ENCODE data around the gene CNKSR2. TPM values are rescaled to one million over a fixed set of nuclear protein-coding genes. Genes with fewer than 3 reads are reported as not detected.

CNKSR2 gene
- total and polyA plus RNA-seq, 4 donors: 14.1 to 37.0 (median 15.1) TPM

DNA sequence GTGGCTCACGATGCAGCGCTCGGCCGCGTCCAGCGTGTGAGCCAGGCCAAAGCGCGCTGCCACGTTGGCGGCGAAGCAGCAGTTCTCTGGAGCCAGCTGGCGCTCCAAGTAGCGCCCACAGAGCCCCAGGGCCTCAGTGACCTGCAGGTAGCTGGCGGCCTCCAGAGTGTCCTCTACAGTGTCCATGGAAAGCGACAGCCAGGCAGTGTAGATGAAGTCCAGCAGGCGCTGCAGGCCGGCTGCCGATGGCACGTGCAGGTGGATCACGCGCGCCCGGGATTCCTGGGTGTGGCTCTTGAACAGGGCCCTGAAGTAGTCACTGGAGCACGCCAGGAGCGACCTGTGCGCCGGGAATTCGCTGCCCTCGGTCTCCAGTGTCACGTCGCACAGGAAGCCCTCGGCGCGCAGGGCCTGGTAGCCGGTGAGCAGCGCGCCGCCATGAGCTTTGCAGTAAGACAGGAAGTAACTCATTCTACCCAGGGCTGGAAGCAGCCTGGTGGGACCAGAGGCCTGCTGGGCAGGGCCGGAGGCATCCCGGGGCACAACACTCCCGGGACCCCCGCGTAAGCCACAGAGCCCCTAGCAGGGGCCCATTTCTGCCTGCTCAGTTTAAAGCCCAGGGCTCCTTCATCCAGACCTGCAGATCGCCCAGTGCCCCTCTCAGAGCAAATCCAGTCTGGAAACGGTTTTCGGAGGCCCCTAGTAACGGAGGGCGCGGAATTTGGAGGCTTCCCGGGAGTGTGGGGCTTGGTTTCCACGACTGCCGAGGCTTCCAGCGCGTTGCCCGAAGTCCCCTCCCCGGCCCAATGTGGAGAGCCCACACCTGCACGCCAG, 283.3 kb downstream of the CNKSR2 start:
- Histone ChIP-seq H3K4me3 (ENCODE audit: low read depth, low read length) (no peak overlapping the region), H3K27me3 (ENCODE audit: control insufficient read depth, insufficient read depth, low read length) (peaks cover 20% of the 10 kb centered on the region), H3K9me3 (ENCODE audit: control insufficient read depth, insufficient read depth, low read length) (no peaks in the 10 kb centered on the region), H3K36me3 (ENCODE audit: control insufficient read depth, insufficient read depth, low read length) (peaks cover 19% of the 10 kb centered on the region), H3K4me1 (ENCODE audit: control insufficient read depth, insufficient read depth, low read length) (peaks cover 18% of the 10 kb centered on the region), H3K27ac (ENCODE audit: low read depth, low read length) (no peak overlapping the region)
- 63% methylated on average over 57 of the region's 57 CpGs for WGBS (ENCODE audit: insufficient coverage)
- DNase-seq (ENCODE audit: low read depth in 4 of 6, low spot score in 6 of 6): no peak

DNA sequence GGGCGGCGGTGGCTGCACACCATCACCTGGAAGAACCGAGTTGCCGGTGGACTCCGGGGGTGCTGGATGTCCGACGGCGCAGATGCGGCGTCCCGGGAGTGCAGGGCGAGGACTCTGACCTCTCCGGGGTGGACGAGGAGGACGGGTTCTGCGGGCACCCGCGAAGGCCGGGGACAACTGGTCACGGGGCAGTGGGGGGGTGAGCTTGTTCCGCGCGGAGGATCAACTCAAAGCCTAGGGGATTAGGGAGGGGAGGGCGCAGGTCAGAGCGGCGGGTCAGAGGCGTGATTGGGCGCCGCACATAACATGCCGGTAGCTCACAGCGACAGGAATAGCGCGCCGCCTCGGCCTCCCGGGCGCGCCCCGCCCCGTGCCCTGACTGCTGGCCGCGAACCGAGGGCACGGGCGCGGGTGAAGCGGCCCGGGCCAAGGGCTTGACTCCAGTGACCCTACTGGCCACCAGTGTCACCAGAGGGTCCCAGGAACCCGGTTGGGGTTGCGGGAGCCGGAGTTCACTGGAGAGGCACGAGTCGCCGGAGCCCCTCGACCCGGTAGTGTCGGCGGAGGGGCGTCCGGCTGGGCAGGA, 284.0 kb downstream of the CNKSR2 start, which contains the start of gene KLHL34:
Gene KLHL34, minus strand, starts transcription at position 179 of the 586 bp plus-strand sequence. CDS start 542 bp downstream, outside the sequence.
- Histone ChIP-seq H3K27ac (ENCODE audit: low read depth, low read length) (no peak within 1 kb of the TSS), H3K4me1 (ENCODE audit: control insufficient read depth, insufficient read depth, low read length) (peaks cover 18% of the 10 kb centered on the region), H3K27me3 (ENCODE audit: control insufficient read depth, insufficient read depth, low read length) (peaks cover 20% of the 10 kb centered on the region), H3K36me3 (ENCODE audit: control insufficient read depth, insufficient read depth, low read length) (peaks cover 19% of the 10 kb centered on the region), H3K9me3 (ENCODE audit: control insufficient read depth, insufficient read depth, low read length) (no peaks in the 10 kb centered on the region), H3K4me3 (ENCODE audit: low read depth, low read length) (peak within 1 kb of the TSS; percentile 9)
- DNase-seq (ENCODE audit: low read depth in 4 of 6, low spot score in 6 of 6): no peak
- 26% methylated on average over 60 of the region's 60 CpGs for WGBS (ENCODE audit: insufficient coverage)

- Histone ChIP-seq H3K9me3 (ENCODE audit: control insufficient read depth, insufficient read depth, low read length) (no peaks in the 10 kb centered on the region), H3K27me3 (ENCODE audit: control insufficient read depth, insufficient read depth, low read length) (peaks cover 20% of the 10 kb centered on the region), H3K27ac (ENCODE audit: low read depth, low read length) (no peak overlapping the region), H3K4me1 (ENCODE audit: control insufficient read depth, insufficient read depth, low read length) (peaks cover 18% of the 10 kb centered on the region), H3K4me3 (ENCODE audit: low read depth, low read length) (peak overlapping the region; percentile 9), H3K36me3 (ENCODE audit: control insufficient read depth, insufficient read depth, low read length) (peaks cover 19% of the 10 kb centered on the region)
- DNase-seq (ENCODE audit: low read depth in 4 of 6, low spot score in 6 of 6): peak in 2 of 6 donors; percentile 8 to 14
- 30% methylated on average over 23 of the region's 23 CpGs for WGBS (ENCODE audit: insufficient coverage)
These were observed 284.5 kb downstream of the CNKSR2 start for GRCh38 chrX:21658746-21659145.

DNA sequence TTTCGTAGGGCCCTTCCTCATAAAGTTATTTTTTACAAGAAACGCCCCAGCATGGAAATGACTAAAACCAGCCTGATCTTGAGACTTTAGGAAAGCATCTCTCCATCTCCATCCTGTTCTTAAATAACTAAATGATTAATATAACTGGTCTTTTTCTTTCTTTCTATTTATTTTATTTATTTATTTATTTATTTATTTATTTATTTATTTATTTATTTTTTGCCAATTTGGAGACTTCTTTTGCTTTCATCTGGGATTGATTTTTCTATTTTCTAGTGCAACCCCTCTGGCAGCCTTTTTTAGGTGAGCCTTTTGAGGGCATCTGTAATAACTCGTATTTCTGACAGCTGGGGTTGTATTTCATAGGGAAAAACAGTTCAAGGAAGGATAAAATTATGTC, 285.1 kb downstream of the CNKSR2 start:
- no CpG with 5 or more reads among the region's 3 CpGs for WGBS (ENCODE audit: insufficient coverage)

GRCh38 chrX:21660156-21660555, 285.9 kb downstream of the CNKSR2 start:
- peaks cover 20% of the 10 kb centered on the region for H3K27me3 ChIP-seq (ENCODE audit: control insufficient read depth, insufficient read depth, low read length)
- H3K4me1 ChIP-seq (ENCODE audit: control insufficient read depth, insufficient read depth, low read length): peaks cover 18% of the 10 kb centered on the region
- no peak overlapping the region for H3K4me3 ChIP-seq (ENCODE audit: low read depth, low read length)
- H3K36me3 ChIP-seq (ENCODE audit: control insufficient read depth, insufficient read depth, low read length): peaks cover 19% of the 10 kb centered on the region
- no peak overlapping the region for H3K27ac ChIP-seq (ENCODE audit: low read depth, low read length)
- no peak for DNase-seq (ENCODE audit: low read depth in 4 of 6, low spot score in 6 of 6)
- no peaks in the 10 kb centered on the region for H3K9me3 ChIP-seq (ENCODE audit: control insufficient read depth, insufficient read depth, low read length)
- WGBS (ENCODE audit: insufficient coverage): no CpG with 5 or more reads among the region's 2 CpGs

More for the DNA sequence above, 285.1 kb downstream of the CNKSR2 start:
- Histone ChIP-seq H3K9me3 (ENCODE audit: control insufficient read depth, insufficient read depth, low read length) (no peaks in the 10 kb centered on the region), H3K4me3 (ENCODE audit: low read depth, low read length) (no peak overlapping the region), H3K27ac (ENCODE audit: low read depth, low read length) (no peak overlapping the region), H3K36me3 (ENCODE audit: control insufficient read depth, insufficient read depth, low read length) (peaks cover 19% of the 10 kb centered on the region), H3K27me3 (ENCODE audit: control insufficient read depth, insufficient read depth, low read length) (peaks cover 20% of the 10 kb centered on the region), H3K4me1 (ENCODE audit: control insufficient read depth, insufficient read depth, low read length) (peaks cover 18% of the 10 kb centered on the region)
- no peak for DNase-seq (ENCODE audit: low read depth in 4 of 6, low spot score in 6 of 6)

DNA sequence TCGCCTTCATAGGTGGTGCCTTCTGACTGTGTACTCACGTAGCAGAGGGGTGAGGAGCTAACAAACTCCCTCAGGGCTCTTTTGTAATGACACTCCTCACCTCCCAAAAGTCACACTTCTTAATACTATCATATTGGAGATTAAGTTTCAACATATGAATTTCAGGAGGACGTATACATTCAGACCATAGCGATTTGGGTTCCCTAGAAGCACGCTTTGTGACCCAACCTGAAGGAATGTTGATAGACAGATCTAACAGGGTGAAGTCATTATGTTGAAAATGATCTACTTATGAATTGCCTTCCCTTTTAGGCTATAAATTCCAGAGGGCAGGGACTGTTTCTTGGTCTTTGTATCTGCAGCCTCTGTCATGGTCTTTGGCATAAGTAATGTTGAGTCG, 287.1 kb downstream of the CNKSR2 start:
- Histone ChIP-seq H3K27me3 (ENCODE audit: control insufficient read depth, insufficient read depth, low read length) (peaks cover 14% of the 10 kb centered on the region), H3K4me3 (ENCODE audit: low read depth, low read length) (no peak overlapping the region), H3K4me1 (ENCODE audit: control insufficient read depth, insufficient read depth, low read length) (peaks cover 11% of the 10 kb centered on the region), H3K9me3 (ENCODE audit: control insufficient read depth, insufficient read depth, low read length) (no peaks in the 10 kb centered on the region), H3K36me3 (ENCODE audit: control insufficient read depth, insufficient read depth, low read length) (peaks cover 12% of the 10 kb centered on the region), H3K27ac (ENCODE audit: low read depth, low read length) (no peak overlapping the region)
- DNase-seq (ENCODE audit: low read depth in 4 of 6, low spot score in 6 of 6): no peak
- 90% methylated on average over 3 of the region's 6 CpGs for WGBS (ENCODE audit: insufficient coverage)

DNA sequence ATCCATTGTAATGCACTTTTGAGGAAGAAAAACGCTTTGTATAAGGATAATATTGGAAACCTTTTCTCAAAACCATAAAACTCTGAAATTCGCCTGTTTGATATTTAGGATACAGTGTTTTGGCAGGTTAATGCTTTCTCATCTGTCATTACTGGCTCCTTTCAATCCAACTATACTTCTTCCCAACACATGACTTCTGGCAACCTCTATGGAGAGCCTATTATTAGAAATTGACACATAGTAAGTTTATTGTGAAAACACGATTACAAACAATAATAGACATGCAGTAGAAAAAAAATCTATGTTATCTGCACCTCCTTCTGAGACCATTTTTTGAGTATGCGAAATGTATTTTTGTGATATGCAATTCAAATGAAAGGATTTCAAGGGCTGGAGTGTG, 288.5 kb downstream of the CNKSR2 start:
- peaks cover 10% of the 10 kb centered on the region for H3K27me3 ChIP-seq (ENCODE audit: control insufficient read depth, insufficient read depth, low read length)
- H3K36me3 ChIP-seq (ENCODE audit: control insufficient read depth, insufficient read depth, low read length): no peaks in the 10 kb centered on the region
- H3K9me3 ChIP-seq (ENCODE audit: control insufficient read depth, insufficient read depth, low read length): no peaks in the 10 kb centered on the region
- H3K4me3 ChIP-seq (ENCODE audit: low read depth, low read length): no peak overlapping the region
- WGBS (ENCODE audit: insufficient coverage): 83% methylated on average over 1 of the region's 4 CpGs
- DNase-seq (ENCODE audit: low read depth in 4 of 6, low spot score in 6 of 6): no peak
- H3K4me1 ChIP-seq (ENCODE audit: control insufficient read depth, insufficient read depth, low read length): peaks cover 11% of the 10 kb centered on the region
- no peak overlapping the region for H3K27ac ChIP-seq (ENCODE audit: low read depth, low read length)

GRCh38 chrX:21666252-21666651, 292.0 kb downstream of the CNKSR2 start:
- no peaks in the 10 kb centered on the region for H3K9me3 ChIP-seq (ENCODE audit: control insufficient read depth, insufficient read depth, low read length)
- no peak overlapping the region for H3K4me3 ChIP-seq (ENCODE audit: low read depth, low read length)
- no peaks in the 10 kb centered on the region for H3K36me3 ChIP-seq (ENCODE audit: control insufficient read depth, insufficient read depth, low read length)
- no peak for DNase-seq (ENCODE audit: low read depth in 4 of 6, low spot score in 6 of 6)
- H3K27ac ChIP-seq (ENCODE audit: low read depth, low read length): no peak overlapping the region
- no peaks in the 10 kb centered on the region for H3K4me1 ChIP-seq (ENCODE audit: control insufficient read depth, insufficient read depth, low read length)
- WGBS (ENCODE audit: insufficient coverage): 75% methylated on average over 2 of the region's 4 CpGs
- no peaks in the 10 kb centered on the region for H3K27me3 ChIP-seq (ENCODE audit: control insufficient read depth, insufficient read depth, low read length)

DNA sequence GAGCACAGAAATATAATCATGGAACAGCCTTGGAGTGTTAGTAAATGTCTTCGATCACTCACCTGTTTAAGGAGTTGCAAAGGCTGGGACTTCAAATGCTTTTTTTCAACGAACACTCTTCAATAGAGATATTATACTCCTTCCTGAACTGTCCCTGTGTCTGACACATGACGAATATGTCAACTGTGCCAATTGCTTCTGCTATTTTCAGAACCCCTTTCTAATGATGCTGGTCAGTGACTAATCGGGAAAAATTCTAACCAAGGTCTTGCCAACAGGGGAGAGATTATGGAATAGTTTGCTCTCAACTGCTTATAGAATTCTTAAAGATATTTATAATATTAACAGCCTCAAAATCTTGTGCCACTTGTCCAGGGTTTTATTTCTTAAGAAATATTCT, 292.5 kb downstream of the CNKSR2 start:
- WGBS (ENCODE audit: insufficient coverage): 78% methylated on average over 1 of the region's 4 CpGs
- Histone ChIP-seq H3K27me3 (ENCODE audit: control insufficient read depth, insufficient read depth, low read length) (no peaks in the 10 kb centered on the region), H3K9me3 (ENCODE audit: control insufficient read depth, insufficient read depth, low read length) (no peaks in the 10 kb centered on the region), H3K4me1 (ENCODE audit: control insufficient read depth, insufficient read depth, low read length) (no peaks in the 10 kb centered on the region), H3K4me3 (ENCODE audit: low read depth, low read length) (no peak overlapping the region), H3K36me3 (ENCODE audit: control insufficient read depth, insufficient read depth, low read length) (no peaks in the 10 kb centered on the region), H3K27ac (ENCODE audit: low read depth, low read length) (no peak overlapping the region)
- no peak for DNase-seq (ENCODE audit: low read depth in 4 of 6, low spot score in 6 of 6)

Data from spinal cord (tissue), 10 donors.